Measurements from ENCODE around the gene BMPR1A. TPM values are rescaled to one million over a fixed set of nuclear protein-coding genes. Genes with fewer than 3 reads are reported as not detected.

BMPR1A gene
- total and polyA plus RNA-seq, 8 donors = 5.8 to 104 (median 19.9) TPM

- WGBS, 5 donors = 90 to 95% (median 93%) methylated on average over 7 of the region's 7 CpGs
- Histone ChIP-seq H3K9me3 (no peaks in the 10 kb centered on the region), H3K4me1 (peaks cover 0 to 3% (median under 1%) of the 10 kb centered on the region in 4 donors), H3K36me3 (peaks cover 0 to 6% (median 0%) of the 10 kb centered on the region in 4 donors), H3K27me3 (no peaks in the 10 kb centered on the region), H3K4me3 (no peak overlapping the region), H3K27ac (no peak overlapping the region)
- no peak for TF ChIP-seq CTCF (IDR thresholded peaks at IDR 0.05)
- TF ChIP-seq EP300 (IDR thresholded peaks at IDR 0.05) = no peak
- no peak for TF ChIP-seq POLR2A (IDR thresholded peaks at IDR 0.05)
- intact Hi-C loops (cut with DNase I; ENCODE audit: low total_unique reads) = no loop called here
- no peak for DNase-seq
Measured at GRCh38 chr10:86856156-86856555, 99.7 kb downstream of the BMPR1A start.

GRCh38 chr10:86857128-86857721 lies 100.8 kb downstream of the BMPR1A start:
- H3K27me3 ChIP-seq = no peaks in the 10 kb centered on the region
- H3K36me3 ChIP-seq = no peaks in the 10 kb centered on the region
- 48 to 65% (median 58%) methylated on average over 3 of the region's 3 CpGs for WGBS, 5 donors
- TF ChIP-seq POLR2A (IDR thresholded peaks at IDR 0.05) (no peak), EP300 (IDR thresholded peaks at IDR 0.05) (no peak), POLR2AphosphoS5 (IDR thresholded peaks at IDR 0.05) (no peak), CTCF (IDR thresholded peaks at IDR 0.05) (no peak)
- no peak for DNase-seq
- H3K27ac ChIP-seq = no peak overlapping the region
- H3K9me3 ChIP-seq = no peaks in the 10 kb centered on the region
- peaks cover 0 to 14% (median 6%) of the 10 kb centered on the region in 4 donors for H3K4me1 ChIP-seq
- intact Hi-C loops (cut with DNase I; ENCODE audit: low total_unique reads) = no loop called here
- no peak overlapping the region for H3K4me3 ChIP-seq

- WGBS, 5 donors = 91 to 97% (median 94%) methylated on average over 1 of the region's 1 CpG
- no peaks in the 10 kb centered on the region for H3K9me3 ChIP-seq
- intact Hi-C loops (cut with DNase I; ENCODE audit: low total_unique reads) = no loop called here
- H3K27me3 ChIP-seq = no peaks in the 10 kb centered on the region
- no peak overlapping the region for H3K27ac ChIP-seq
- TF ChIP-seq POLR2AphosphoS5 (IDR thresholded peaks at IDR 0.05) = no peak
- TF ChIP-seq CTCF (IDR thresholded peaks at IDR 0.05) = no peak
- no peak for TF ChIP-seq EP300 (IDR thresholded peaks at IDR 0.05)
- no peak for TF ChIP-seq POLR2A (IDR thresholded peaks at IDR 0.05)
- H3K36me3 ChIP-seq = no peaks in the 10 kb centered on the region
- H3K4me3 ChIP-seq = no peak overlapping the region
- H3K4me1 ChIP-seq = peaks cover 5 to 21% (median 12%) of the 10 kb centered on the region in 4 donors
- DNase-seq = no peak
Measured at GRCh38 chr10:86858011-86858410, 101.6 kb downstream of the BMPR1A start.

- Histone ChIP-seq H3K4me3 (no peak overlapping the region), H3K27me3 (no peaks in the 10 kb centered on the region), H3K4me1 (peaks cover 5 to 45% (median 20%) of the 10 kb centered on the region in 4 donors), H3K27ac (no peak overlapping the region), H3K36me3 (no peaks in the 10 kb centered on the region), H3K9me3 (no peaks in the 10 kb centered on the region)
- no peak for TF ChIP-seq EP300 (IDR thresholded peaks at IDR 0.05)
- 69 to 92% (median 86%) methylated on average over 1 of the region's 1 CpG for WGBS, 5 donors
- intact Hi-C loops (cut with DNase I; ENCODE audit: low total_unique reads) = no loop called here
- no peak for DNase-seq
Measured at GRCh38 chr10:86861351-86861750, 104.9 kb downstream of the BMPR1A start.

GRCh38 chr10:86862373-86862772 lies 106.0 kb downstream of the BMPR1A start:
- 55 to 74% (median 63%) methylated on average over 3 of the region's 3 CpGs for WGBS, 5 donors
- Histone ChIP-seq H3K36me3 (no peaks in the 10 kb centered on the region), H3K4me1 (peaks cover 5 to 45% (median 20%) of the 10 kb centered on the region in 4 donors), H3K4me3 (no peak overlapping the region), H3K27ac (no peak overlapping the region), H3K9me3 (no peaks in the 10 kb centered on the region), H3K27me3 (no peaks in the 10 kb centered on the region)
- no peak for DNase-seq
- intact Hi-C loops (cut with DNase I; ENCODE audit: low total_unique reads) = no loop called here
- TF ChIP-seq CTCF (IDR thresholded peaks at IDR 0.05) (no peak), POLR2AphosphoS5 (IDR thresholded peaks at IDR 0.05) (no peak), EP300 (IDR thresholded peaks at IDR 0.05) (no peak), POLR2A (IDR thresholded peaks at IDR 0.05) (no peak)
